Measurements from ENCODE around the gene ATP1B1. TPM values are rescaled to one million over a fixed set of nuclear protein-coding genes. Genes with fewer than 3 reads are reported as not detected.

Gene ATP1B1
- total and polyA plus RNA-seq, 2 experiments from 2014 or later, result 51.0 to 73.4 TPM

DNA sequence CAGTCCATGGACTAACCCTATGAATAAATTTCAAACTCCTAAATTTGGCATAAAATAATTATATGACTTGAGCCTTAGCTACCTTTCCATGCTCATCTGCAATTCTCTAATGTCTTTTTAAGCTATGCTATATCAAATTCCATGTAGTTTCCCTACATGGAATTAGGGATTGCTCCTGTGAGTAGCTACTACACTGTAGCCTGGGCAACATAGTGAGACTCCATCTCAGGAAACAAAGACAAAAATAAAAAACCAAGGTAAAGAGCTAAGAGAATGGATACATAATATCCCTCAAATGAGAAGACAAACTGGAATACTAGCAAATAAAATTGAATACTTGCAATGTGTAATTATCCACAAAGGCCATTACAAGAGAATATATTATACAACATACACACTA lies 37.5 kb downstream of the ATP1B1 start:
- Mint-ChIP-seq H3K27ac (no peak overlapping the region), H3K4me3 (no peak overlapping the region), H3K36me3 (ENCODE audit: low read depth) (no peaks in the 10 kb centered on the region), H3K4me1 (peaks cover 12% of the 10 kb centered on the region; the same call in 2 of the 3 replicates), H3K27me3 (ENCODE audit: insufficient read depth, low read depth, poor library complexity) (no peaks in the 10 kb centered on the region), H3K9me3 (no peaks in the 10 kb centered on the region)
- Histone ChIP-seq H4K20me1 (replicated peaks; ENCODE audit: insufficient read depth) (no peaks in the 10 kb centered on the region), H3K79me2 (replicated peaks; ENCODE audit: insufficient read depth) (no peaks in the 10 kb centered on the region), H3K27ac (ENCODE audit: low read depth) (no peak overlapping the region), H3K9me2 (ENCODE audit: insufficient read depth) (no peaks in the 10 kb centered on the region), H3K4me3 (no peak overlapping the region), H3K4me2 (no peak overlapping the region), H3K27me3 (ENCODE audit: insufficient read depth) (no peaks in the 10 kb centered on the region), H2AFZ (no peak overlapping the region), H3K36me3 (ENCODE audit: insufficient read depth) (no peaks in the 10 kb centered on the region), H3K4me1 (ENCODE audit: insufficient read depth) (no peaks in the 10 kb centered on the region), H3F3A (replicated peaks; ENCODE audit: low read depth) (no peaks in the 10 kb centered on the region)
- DNase-seq (ENCODE audit: low spot score), result no peak
- ATAC-seq, result no peak
- TF ChIP-seq, protein P1, sequence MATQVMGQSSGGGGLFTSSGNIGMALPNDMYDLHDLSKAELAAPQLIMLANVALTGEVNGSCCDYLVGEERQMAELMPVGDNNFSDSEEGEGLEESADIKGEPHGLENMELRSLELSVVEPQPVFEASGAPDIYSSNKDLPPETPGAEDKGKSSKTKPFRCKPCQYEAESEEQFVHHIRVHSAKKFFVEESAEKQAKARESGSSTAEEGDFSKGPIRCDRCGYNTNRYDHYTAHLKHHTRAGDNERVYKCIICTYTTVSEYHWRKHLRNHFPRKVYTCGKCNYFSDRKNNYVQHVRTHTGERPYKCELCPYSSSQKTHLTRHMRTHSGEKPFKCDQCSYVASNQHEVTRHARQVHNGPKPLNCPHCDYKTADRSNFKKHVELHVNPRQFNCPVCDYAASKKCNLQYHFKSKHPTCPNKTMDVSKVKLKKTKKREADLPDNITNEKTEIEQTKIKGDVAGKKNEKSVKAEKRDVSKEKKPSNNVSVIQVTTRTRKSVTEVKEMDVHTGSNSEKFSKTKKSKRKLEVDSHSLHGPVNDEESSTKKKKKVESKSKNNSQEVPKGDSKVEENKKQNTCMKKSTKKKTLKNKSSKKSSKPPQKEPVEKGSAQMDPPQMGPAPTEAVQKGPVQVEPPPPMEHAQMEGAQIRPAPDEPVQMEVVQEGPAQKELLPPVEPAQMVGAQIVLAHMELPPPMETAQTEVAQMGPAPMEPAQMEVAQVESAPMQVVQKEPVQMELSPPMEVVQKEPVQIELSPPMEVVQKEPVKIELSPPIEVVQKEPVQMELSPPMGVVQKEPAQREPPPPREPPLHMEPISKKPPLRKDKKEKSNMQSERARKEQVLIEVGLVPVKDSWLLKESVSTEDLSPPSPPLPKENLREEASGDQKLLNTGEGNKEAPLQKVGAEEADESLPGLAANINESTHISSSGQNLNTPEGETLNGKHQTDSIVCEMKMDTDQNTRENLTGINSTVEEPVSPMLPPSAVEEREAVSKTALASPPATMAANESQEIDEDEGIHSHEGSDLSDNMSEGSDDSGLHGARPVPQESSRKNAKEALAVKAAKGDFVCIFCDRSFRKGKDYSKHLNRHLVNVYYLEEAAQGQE (IDR thresholded peaks at IDR 0.05; ENCODE audit: unreplicated experiment), result no peak
- TF ChIP-seq, protein P2, sequence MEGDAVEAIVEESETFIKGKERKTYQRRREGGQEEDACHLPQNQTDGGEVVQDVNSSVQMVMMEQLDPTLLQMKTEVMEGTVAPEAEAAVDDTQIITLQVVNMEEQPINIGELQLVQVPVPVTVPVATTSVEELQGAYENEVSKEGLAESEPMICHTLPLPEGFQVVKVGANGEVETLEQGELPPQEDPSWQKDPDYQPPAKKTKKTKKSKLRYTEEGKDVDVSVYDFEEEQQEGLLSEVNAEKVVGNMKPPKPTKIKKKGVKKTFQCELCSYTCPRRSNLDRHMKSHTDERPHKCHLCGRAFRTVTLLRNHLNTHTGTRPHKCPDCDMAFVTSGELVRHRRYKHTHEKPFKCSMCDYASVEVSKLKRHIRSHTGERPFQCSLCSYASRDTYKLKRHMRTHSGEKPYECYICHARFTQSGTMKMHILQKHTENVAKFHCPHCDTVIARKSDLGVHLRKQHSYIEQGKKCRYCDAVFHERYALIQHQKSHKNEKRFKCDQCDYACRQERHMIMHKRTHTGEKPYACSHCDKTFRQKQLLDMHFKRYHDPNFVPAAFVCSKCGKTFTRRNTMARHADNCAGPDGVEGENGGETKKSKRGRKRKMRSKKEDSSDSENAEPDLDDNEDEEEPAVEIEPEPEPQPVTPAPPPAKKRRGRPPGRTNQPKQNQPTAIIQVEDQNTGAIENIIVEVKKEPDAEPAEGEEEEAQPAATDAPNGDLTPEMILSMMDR (conservative IDR thresholded peaks at IDR 0.05; ENCODE audit: low read depth in 2 of 2), result no peak
- TF ChIP-seq, protein P3, sequence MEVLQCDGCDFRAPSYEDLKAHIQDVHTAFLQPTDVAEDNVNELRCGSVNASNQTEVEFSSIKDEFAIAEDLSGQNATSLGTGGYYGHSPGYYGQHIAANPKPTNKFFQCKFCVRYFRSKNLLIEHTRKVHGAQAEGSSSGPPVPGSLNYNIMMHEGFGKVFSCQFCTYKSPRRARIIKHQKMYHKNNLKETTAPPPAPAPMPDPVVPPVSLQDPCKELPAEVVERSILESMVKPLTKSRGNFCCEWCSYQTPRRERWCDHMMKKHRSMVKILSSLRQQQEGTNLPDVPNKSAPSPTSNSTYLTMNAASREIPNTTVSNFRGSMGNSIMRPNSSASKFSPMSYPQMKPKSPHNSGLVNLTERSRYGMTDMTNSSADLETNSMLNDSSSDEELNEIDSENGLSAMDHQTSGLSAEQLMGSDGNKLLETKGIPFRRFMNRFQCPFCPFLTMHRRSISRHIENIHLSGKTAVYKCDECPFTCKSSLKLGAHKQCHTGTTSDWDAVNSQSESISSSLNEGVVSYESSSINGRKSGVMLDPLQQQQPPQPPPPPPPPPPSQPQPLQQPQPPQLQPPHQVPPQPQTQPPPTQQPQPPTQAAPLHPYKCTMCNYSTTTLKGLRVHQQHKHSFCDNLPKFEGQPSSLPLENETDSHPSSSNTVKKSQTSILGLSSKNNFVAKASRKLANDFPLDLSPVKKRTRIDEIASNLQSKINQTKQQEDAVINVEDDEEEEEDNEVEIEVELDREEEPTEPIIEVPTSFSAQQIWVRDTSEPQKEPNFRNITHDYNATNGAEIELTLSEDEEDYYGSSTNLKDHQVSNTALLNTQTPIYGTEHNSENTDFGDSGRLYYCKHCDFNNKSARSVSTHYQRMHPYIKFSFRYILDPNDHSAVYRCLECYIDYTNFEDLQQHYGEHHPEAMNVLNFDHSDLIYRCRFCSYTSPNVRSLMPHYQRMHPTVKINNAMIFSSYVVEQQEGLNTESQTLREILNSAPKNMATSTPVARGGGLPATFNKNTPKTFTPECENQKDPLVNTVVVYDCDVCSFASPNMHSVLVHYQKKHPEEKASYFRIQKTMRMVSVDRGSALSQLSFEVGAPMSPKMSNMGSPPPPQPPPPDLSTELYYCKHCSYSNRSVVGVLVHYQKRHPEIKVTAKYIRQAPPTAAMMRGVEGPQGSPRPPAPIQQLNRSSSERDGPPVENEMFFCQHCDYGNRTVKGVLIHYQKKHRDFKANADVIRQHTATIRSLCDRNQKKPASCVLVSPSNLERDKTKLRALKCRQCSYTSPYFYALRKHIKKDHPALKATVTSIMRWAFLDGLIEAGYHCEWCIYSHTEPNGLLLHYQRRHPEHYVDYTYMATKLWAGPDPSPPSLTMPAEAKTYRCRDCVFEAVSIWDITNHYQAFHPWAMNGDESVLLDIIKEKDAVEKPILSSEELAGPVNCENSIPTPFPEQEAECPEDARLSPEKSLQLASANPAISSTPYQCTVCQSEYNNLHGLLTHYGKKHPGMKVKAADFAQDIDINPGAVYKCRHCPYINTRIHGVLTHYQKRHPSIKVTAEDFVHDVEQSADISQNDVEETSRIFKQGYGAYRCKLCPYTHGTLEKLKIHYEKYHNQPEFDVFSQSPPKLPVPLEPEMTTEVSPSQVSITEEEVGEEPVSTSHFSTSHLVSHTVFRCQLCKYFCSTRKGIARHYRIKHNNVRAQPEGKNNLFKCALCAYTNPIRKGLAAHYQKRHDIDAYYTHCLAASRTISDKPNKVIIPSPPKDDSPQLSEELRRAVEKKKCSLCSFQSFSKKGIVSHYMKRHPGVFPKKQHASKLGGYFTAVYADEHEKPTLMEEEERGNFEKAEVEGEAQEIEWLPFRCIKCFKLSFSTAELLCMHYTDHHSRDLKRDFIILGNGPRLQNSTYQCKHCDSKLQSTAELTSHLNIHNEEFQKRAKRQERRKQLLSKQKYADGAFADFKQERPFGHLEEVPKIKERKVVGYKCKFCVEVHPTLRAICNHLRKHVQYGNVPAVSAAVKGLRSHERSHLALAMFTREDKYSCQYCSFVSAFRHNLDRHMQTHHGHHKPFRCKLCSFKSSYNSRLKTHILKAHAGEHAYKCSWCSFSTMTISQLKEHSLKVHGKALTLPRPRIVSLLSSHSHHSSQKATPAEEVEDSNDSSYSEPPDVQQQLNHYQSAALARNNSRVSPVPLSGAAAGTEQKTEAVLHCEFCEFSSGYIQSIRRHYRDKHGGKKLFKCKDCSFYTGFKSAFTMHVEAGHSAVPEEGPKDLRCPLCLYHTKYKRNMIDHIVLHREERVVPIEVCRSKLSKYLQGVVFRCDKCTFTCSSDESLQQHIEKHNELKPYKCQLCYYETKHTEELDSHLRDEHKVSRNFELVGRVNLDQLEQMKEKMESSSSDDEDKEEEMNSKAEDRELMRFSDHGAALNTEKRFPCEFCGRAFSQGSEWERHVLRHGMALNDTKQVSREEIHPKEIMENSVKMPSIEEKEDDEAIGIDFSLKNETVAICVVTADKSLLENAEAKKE (CRISPR knock-in tag; IDR thresholded peaks at IDR 0.05), result no peak
- TF ChIP-seq POLR2AphosphoS5 (IDR thresholded peaks at IDR 0.05; ENCODE audit: low read depth) (no peak), CREB1 (CRISPR knock-in tag; IDR thresholded peaks at IDR 0.05; ENCODE audit: low read depth) (no peak), STAT1 (IDR thresholded peaks at IDR 0.05; ENCODE audit: unreplicated experiment) (no peak), ZNF114 (CRISPR knock-in tag; IDR thresholded peaks at IDR 0.05) (no peak), JUNB (IDR thresholded peaks at IDR 0.05; ENCODE audit: unreplicated experiment) (no peak), ZNF331 (CRISPR knock-in tag; IDR thresholded peaks at IDR 0.05; ENCODE audit: low read depth) (no peak), EZH2phosphoT487 (IDR thresholded peaks at IDR 0.05; ENCODE audit: unreplicated experiment) (no peak), NANOG (IDR thresholded peaks at IDR 0.05; ENCODE audit: borderline replicate concordance) (no peak), EZH2 (IDR thresholded peaks at IDR 0.05; ENCODE audit: low read depth, unreplicated experiment) (no peak)
- TF ChIP-seq, protein P4, sequence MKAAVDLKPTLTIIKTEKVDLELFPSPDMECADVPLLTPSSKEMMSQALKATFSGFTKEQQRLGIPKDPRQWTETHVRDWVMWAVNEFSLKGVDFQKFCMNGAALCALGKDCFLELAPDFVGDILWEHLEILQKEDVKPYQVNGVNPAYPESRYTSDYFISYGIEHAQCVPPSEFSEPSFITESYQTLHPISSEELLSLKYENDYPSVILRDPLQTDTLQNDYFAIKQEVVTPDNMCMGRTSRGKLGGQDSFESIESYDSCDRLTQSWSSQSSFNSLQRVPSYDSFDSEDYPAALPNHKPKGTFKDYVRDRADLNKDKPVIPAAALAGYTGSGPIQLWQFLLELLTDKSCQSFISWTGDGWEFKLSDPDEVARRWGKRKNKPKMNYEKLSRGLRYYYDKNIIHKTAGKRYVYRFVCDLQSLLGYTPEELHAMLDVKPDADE (IDR thresholded peaks at IDR 0.05), result no peak

Data from GM23338 (cell line).